HEK293T (cell line): ENCODE results near the gene TSC2.

Source experiments
- FOXK2 ChIP-seq: fragments of 450-650 bp; IDR thresholded peaks from 2 replicates; pipeline ENCODE4 v1.6.1; 2016; ENCODE audit warnings: mild to moderate bottlenecking
- FOXM1 ChIP-seq: fragments of 450-650 bp; IDR thresholded peaks from 2 replicates; pipeline ENCODE4 v1.6.1; 2017; ENCODE audit warnings: mild to moderate bottlenecking, borderline replicate concordance
- LEF1 ChIP-seq: fragments of 450-650 bp; IDR thresholded peaks from 2 replicates; pipeline ENCODE4 v1.6.1; 2017; ENCODE audit warnings: mild to moderate bottlenecking, borderline replicate concordance
- SP1 ChIP-seq: fragments of 450-650 bp; IDR thresholded peaks from 2 replicates; pipeline ENCODE4 v1.6.1; 2017
- TARDBP ChIP-seq: fragments of 450-650 bp; IDR thresholded peaks from 2 replicates; pipeline ENCODE4 v1.6.1; 2016

- TF ChIP-seq SP1: no peak
- TF ChIP-seq LEF1: no peak
- TF ChIP-seq FOXK2: no peak
- TF ChIP-seq TARDBP: no peak
- TF ChIP-seq FOXM1: no peak
These were observed 1.6 kb upstream of the TSC2 start for GRCh38 chr16:2045965-2046892.
